CD14-positive monocyte (primary cell): ENCODE measurements around the gene FAM98B. TPM values are rescaled to one million over a fixed set of nuclear protein-coding genes. Genes with fewer than 3 reads are reported as not detected.

Experiments
- DNase-seq, 3 donors: peaks; one replicate each; pipeline ENCODE4 v3.0.0-alpha.2; 2011 to 2022
- H2AFZ ChIP-seq: 2 replicates; pipeline ENCODE4 v1.6.0; 2012; ENCODE audit warnings: mild to moderate bottlenecking, low read depth, low read length, inconsistent platforms; ENCODE audit not compliant: insufficient read depth, poor library complexity, severe bottlenecking
- H3K27ac ChIP-seq, 2 donors: 1 replicate in 1 of 2; 2 replicates in 1 of 2; pipeline ENCODE4 v1.5.1; 2012 to 2013; ENCODE audit warnings: low read length in 2 of 2, control low read depth in 1 of 2, inconsistent platforms in 1 of 2, low read depth in 1 of 2, mild to moderate bottlenecking in 1 of 2
- H3K27me3 ChIP-seq, 2 donors: one replicate each; pipeline versions ENCODE4 v1.6.0 to v1.6.1; 2011 to 2013; ENCODE audit warnings: low read length in 2 of 2; ENCODE audit not compliant: control insufficient read depth in 2 of 2, insufficient read depth in 2 of 2
- H3K36me3 ChIP-seq, 2 donors: replicated peaks in 1 of 2; 1 replicate in 1 of 2; 2 replicates in 1 of 2; pipeline versions ENCODE4 v1.5.1 to v1.6.1; 2012 to 2013; ENCODE audit warnings: low read length in 2 of 2, control low read depth in 1 of 2, inconsistent platforms in 1 of 2, mild to moderate bottlenecking in 1 of 2; ENCODE audit not compliant: insufficient read depth in 2 of 2, control insufficient read depth in 1 of 2
- H3K4me1 ChIP-seq, 2 donors: 1 replicate in 1 of 2; 2 replicates in 1 of 2; pipeline versions ENCODE4 v1.5.1 to v1.6.1; 2012 to 2013; ENCODE audit warnings: low read length in 2 of 2, control low read depth in 1 of 2, inconsistent platforms in 1 of 2, mild to moderate bottlenecking in 1 of 2, moderate library complexity in 1 of 2; ENCODE audit not compliant: insufficient read depth in 2 of 2, control insufficient read depth in 1 of 2
- H3K4me2 ChIP-seq: replicated peaks from 2 replicates; pipeline ENCODE3; 2012; ENCODE audit warnings: low read length, moderate library complexity, mild to moderate bottlenecking; ENCODE audit not compliant: poor library complexity, severe bottlenecking; ENCODE audit errors: extremely low read depth
- H3K4me3 ChIP-seq, 3 experiments: fragments of 200-600 bp in 1 of 3; sonication (generic) in 1 of 3; replicated peaks in 1 of 3; 1 replicate in 2 of 3; 2 replicates in 1 of 3; pipeline ENCODE4 v1.5.1; 2011 to 2013; ENCODE audit warnings: low read length in 3 of 3, mild to moderate bottlenecking in 3 of 3, control low read depth in 2 of 3, low read depth in 2 of 3, inconsistent platforms in 1 of 3, moderate library complexity in 1 of 3
- H3K79me2 ChIP-seq: 2 replicates; pipeline ENCODE4 v1.6.0; 2012; ENCODE audit warnings: mild to moderate bottlenecking, control low read depth, inconsistent platforms, low read length, moderate library complexity; ENCODE audit not compliant: insufficient read depth
- H3K9ac ChIP-seq: 2 replicates; pipeline ENCODE4 v1.6.0; 2017; ENCODE audit warnings: low read length, mild to moderate bottlenecking; ENCODE audit not compliant: insufficient read depth, poor library complexity, severe bottlenecking
- H3K9me3 ChIP-seq, 2 donors: replicated peaks in 1 of 2; 1 replicate in 1 of 2; 2 replicates in 1 of 2; pipeline versions ENCODE4 v1.5.1 to v1.6.1; 2012 to 2013; ENCODE audit warnings: low read length in 2 of 2, control low read depth in 1 of 2; ENCODE audit not compliant: control insufficient read depth in 1 of 2, insufficient read depth in 1 of 2
- H4K20me1 ChIP-seq: 2 replicates; pipeline ENCODE4 v1.6.0; 2012; ENCODE audit warnings: mild to moderate bottlenecking, low read length, control low read depth, moderate library complexity; ENCODE audit not compliant: insufficient read depth
- H3K27ac Mint-ChIP-seq, 7 donors: one replicate each; pipeline ENCODE4 v1.8.0; 2020; ENCODE audit warnings: mild to moderate bottlenecking in 7 of 7, mixed read lengths in 7 of 7, moderate library complexity in 6 of 7, inconsistent platforms in 2 of 7
- H3K27me3 Mint-ChIP-seq, 3 donors: one replicate each; pipeline ENCODE4 v1.8.0; 2021 to 2022; ENCODE audit warnings: low read depth in 3 of 3, mild to moderate bottlenecking in 3 of 3, mixed read lengths in 3 of 3, moderate library complexity in 3 of 3, inconsistent platforms in 1 of 3
- H3K36me3 Mint-ChIP-seq, 2 donors: one replicate each; pipeline ENCODE4 v1.8.0; 2020; ENCODE audit warnings: mixed read lengths in 2 of 2, inconsistent platforms in 1 of 2, mild to moderate bottlenecking in 1 of 2
- H3K4me1 Mint-ChIP-seq: one replicate; pipeline ENCODE4 v1.8.0; 2020; ENCODE audit warnings: mild to moderate bottlenecking, mixed read lengths
- H3K4me3 Mint-ChIP-seq, 2 donors: one replicate each; pipeline ENCODE4 v1.8.0; 2020; ENCODE audit warnings: mild to moderate bottlenecking in 2 of 2, mixed read lengths in 2 of 2, moderate library complexity in 1 of 2
- H3K9me3 Mint-ChIP-seq, 7 donors: one replicate each; pipeline ENCODE4 v1.8.0; 2020 to 2022; ENCODE audit warnings: mixed read lengths in 7 of 7, mild to moderate bottlenecking in 6 of 7, moderate library complexity in 6 of 7, inconsistent platforms in 2 of 7
- CTCF ChIP-seq: fragments of 200-600 bp; IDR thresholded peaks from one replicate; pipeline ENCODE4 v1.8.0; 2022; ENCODE audit warnings: antibody characterized with exemption, mild to moderate bottlenecking
- WGBS: methylation state at CpG from one replicate; pipeline ENCODE4 v1.1.5; 2013; ENCODE audit warnings: missing lambda C conversion rate; ENCODE audit not compliant: insufficient coverage; 5-methylcytosine and 5-hydroxymethylcytosine counted together
- intact Hi-C, 2 donors: fragments of 100-400 bp; cut with micrococcal nuclease; formaldehyde crosslinking; loops; one replicate each; pipeline versions ENCODE4 v1.15.0 to v1.15.1; 2023
- polyA plus RNA-seq, 3 donors: library from polyadenylated mRNA; depleted of rRNA in 1 of 3; unstranded in 2 of 3; stranded (reverse) in 1 of 3; fragments of 300-500 nt in 2 of 3; fragments of >200 nt in 1 of 3; fragmentation: Illumina TruSeq in 2 of 3; gene quantifications; 1 replicate in 2 of 3; 2 replicates in 1 of 3; pipeline ENCODE4 v1.2.3, GENCODE V29; 2012 to 2021

Gene FAM98B
- polyA plus RNA-seq, 3 donors: 0.41 to 1.3 (median 0.69) TPM

GRCh38 chr15:38522922-38523321 is 69.0 kb downstream of the FAM98B start:
- intact Hi-C loops: no loop called here
- peaks cover 0 to 4% (median 0%) of the 10 kb centered on the region in 3 donors for H3K27me3 Mint-ChIP-seq
- no peak overlapping the region for H3K4me2 ChIP-seq
- DNase-seq: no peak
- no peaks in the 10 kb centered on the region for H3K36me3 Mint-ChIP-seq
- no peak overlapping the region for H3K27ac ChIP-seq
- H3K4me1 Mint-ChIP-seq: no peaks in the 10 kb centered on the region
- WGBS: 93% methylated on average over 3 of the region's 4 CpGs
- peaks cover 0 to 3% (median 0%) of the 10 kb centered on the region in 7 donors for H3K9me3 Mint-ChIP-seq
- H3K4me1 ChIP-seq: no peaks in the 10 kb centered on the region
- H2AFZ ChIP-seq: no peak overlapping the region
- no peaks in the 10 kb centered on the region for H3K79me2 ChIP-seq
- no peaks in the 10 kb centered on the region for H3K9me3 ChIP-seq
- no peaks in the 10 kb centered on the region for H4K20me1 ChIP-seq
- H3K4me3 Mint-ChIP-seq: no peak overlapping the region
- H3K9ac ChIP-seq: no peak overlapping the region
- no peaks in the 10 kb centered on the region for H3K36me3 ChIP-seq
- no peaks in the 10 kb centered on the region for H3K27me3 ChIP-seq
- H3K27ac Mint-ChIP-seq: no peak overlapping the region
- no peak for TF ChIP-seq CTCF
- H3K4me3 ChIP-seq: no peak overlapping the region

- no peaks in the 10 kb centered on the region for H4K20me1 ChIP-seq
- H3K4me1 ChIP-seq: no peaks in the 10 kb centered on the region
- no peak overlapping the region for H3K4me2 ChIP-seq
- H3K4me3 Mint-ChIP-seq: no peak overlapping the region
- H3K27me3 ChIP-seq: no peaks in the 10 kb centered on the region
- peaks cover 0 to 5% (median 0%) of the 10 kb centered on the region in 7 donors for H3K9me3 Mint-ChIP-seq
- no peaks in the 10 kb centered on the region for H3K36me3 Mint-ChIP-seq
- H3K36me3 ChIP-seq: no peaks in the 10 kb centered on the region
- WGBS: 88% methylated on average over 4 of the region's 5 CpGs
- no peak overlapping the region for H3K27ac Mint-ChIP-seq
- no peak overlapping the region for H3K27ac ChIP-seq
- peaks cover 0 to 4% (median 0%) of the 10 kb centered on the region in 3 donors for H3K27me3 Mint-ChIP-seq
- no peaks in the 10 kb centered on the region for H3K79me2 ChIP-seq
- intact Hi-C loops: no loop called here
- H3K4me1 Mint-ChIP-seq: no peaks in the 10 kb centered on the region
- H2AFZ ChIP-seq: no peak overlapping the region
- no peak for DNase-seq
- H3K9ac ChIP-seq: no peak overlapping the region
- no peak for TF ChIP-seq CTCF
- H3K4me3 ChIP-seq: no peak overlapping the region
- no peaks in the 10 kb centered on the region for H3K9me3 ChIP-seq
These were observed 70.2 kb downstream of the FAM98B start for GRCh38 chr15:38524156-38524555.
